Kidney (tissue), 14 donors: Measurements from ENCODE around the gene GOLGA7B. TPM values are rescaled to one million over a fixed set of nuclear protein-coding genes. Genes with fewer than 3 reads are reported as not detected.

Experiments
- DNase-seq, 5 donors: peaks; one replicate each; pipeline ENCODE4 v3.0.0-alpha.2; 2013 to 2020
- FAIRE-seq: peaks from 2 replicates; lab custom pipeline; 2012; peaks lifted over from hg19 to GRCh38; lab: Jason Lieb, UNC
- H3K27ac ChIP-seq, 2 donors: one replicate each; pipeline ENCODE4 v1.7.0; 2013; ENCODE audit warnings: low read depth in 2 of 2, low read length in 2 of 2, inconsistent platforms in 1 of 2
- H3K27me3 ChIP-seq: one replicate; pipeline ENCODE4 v1.7.1; 2013; ENCODE audit warnings: low read length, inconsistent platforms; ENCODE audit not compliant: control insufficient read depth, insufficient read depth
- H3K36me3 ChIP-seq, 3 donors: one replicate each; pipeline versions ENCODE4 v1.7.0 to v1.7.1; 2013; ENCODE audit warnings: low read length in 3 of 3, control low read depth in 1 of 3, inconsistent platforms in 1 of 3; ENCODE audit not compliant: insufficient read depth in 3 of 3, control insufficient read depth in 2 of 3
- H3K4me1 ChIP-seq, 3 donors: one replicate each; pipeline versions ENCODE4 v1.7.0 to v1.7.1; 2013; ENCODE audit warnings: low read length in 3 of 3, inconsistent platforms in 1 of 3, low read depth in 1 of 3; ENCODE audit not compliant: control insufficient read depth in 2 of 3, insufficient read depth in 2 of 3
- H3K4me3 ChIP-seq, 3 donors: one replicate each; pipeline versions ENCODE4 v1.7.0 to v1.8.1; 2013; ENCODE audit warnings: low read length in 3 of 3, control low read depth in 1 of 3, inconsistent platforms in 1 of 3
- H3K9ac ChIP-seq, 3 donors: one replicate each; pipeline versions ENCODE4 v1.7.0 to v1.7.1; 2013; ENCODE audit warnings: low read length in 3 of 3, control low read depth in 1 of 3, inconsistent platforms in 1 of 3
- H3K9me3 ChIP-seq, 3 donors: one replicate each; pipeline versions ENCODE4 v1.7.0 to v1.7.1; 2013; ENCODE audit warnings: low read length in 3 of 3, control low read depth in 1 of 3, inconsistent platforms in 1 of 3; ENCODE audit not compliant: control insufficient read depth in 2 of 3, insufficient read depth in 1 of 3
- intact Hi-C: fragments of 100-400 bp; cut with DNase I; formaldehyde crosslinking; loops from one replicate; pipeline ENCODE4 v1.11.1; 2022
- polyA plus RNA-seq: library from polyadenylated mRNA; stranded (reverse); fragments of 350-450 nt; fragmentation: Illumina TruSeq; extraction: RNeasy Lipid Tissue Mini Kit (QIAGEN cat#74804); gene quantifications from one replicate; pipeline ENCODE4 v1.2.3, GENCODE V29; 2014; ENCODE audit warnings: low read depth, low replicate concordance; ENCODE audit not compliant: insufficient read depth
- total RNA-seq: library from RNA; stranded (reverse); fragmentation: NEBNext Ultra II Directional; extraction: Animal tissue kit (Norgen Biotek cat#: 25700); gene quantifications from one replicate; pipeline ENCODE4 v1.2.1, GENCODE V29; 2021
- TF ChIP-seq, protein P1 (sequence below): IDR thresholded peaks from 3 replicates; pipeline ENCODE4 v1.5.1; 2012; ENCODE audit warnings: mild to moderate bottlenecking, moderate library complexity, borderline replicate concordance; ENCODE audit not compliant: insufficient read depth; ENCODE audit errors: extremely low read depth
- donor health status: control.
- donor health status: control.
- donor health status: control.
- donor health status: control.
- donor health status: control.
- donor health status: DM: yes; HTN: yes; CAD: no.
- donor health status: Normal renal cell carcinoma (clear cell type).

Gene GOLGA7B
- total and polyA plus RNA-seq, 2 donors from 2014 or later, result 0.50 TPM; not detected in 1

DNA sequence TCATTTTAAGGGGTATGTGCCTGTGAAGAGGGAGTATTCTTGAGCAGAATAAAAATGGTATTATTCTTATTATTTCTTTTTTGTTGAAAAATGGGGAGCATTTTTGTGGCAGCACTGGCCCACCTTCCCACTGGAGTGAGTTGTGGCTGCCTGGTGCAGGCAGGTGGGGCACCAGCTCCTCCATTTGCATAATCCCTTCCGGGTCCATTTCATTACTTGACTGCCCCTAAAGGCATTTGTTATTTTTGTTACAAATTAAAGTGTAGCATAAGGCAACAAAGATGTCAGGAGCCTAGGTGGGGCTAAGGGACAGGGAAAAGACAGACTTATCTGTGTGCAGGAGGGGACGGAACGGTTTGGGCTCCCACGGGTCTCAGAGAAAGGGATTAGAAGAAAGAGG, 26.8 kb downstream of the GOLGA7B start:
- FAIRE-seq, result no peak

DNA sequence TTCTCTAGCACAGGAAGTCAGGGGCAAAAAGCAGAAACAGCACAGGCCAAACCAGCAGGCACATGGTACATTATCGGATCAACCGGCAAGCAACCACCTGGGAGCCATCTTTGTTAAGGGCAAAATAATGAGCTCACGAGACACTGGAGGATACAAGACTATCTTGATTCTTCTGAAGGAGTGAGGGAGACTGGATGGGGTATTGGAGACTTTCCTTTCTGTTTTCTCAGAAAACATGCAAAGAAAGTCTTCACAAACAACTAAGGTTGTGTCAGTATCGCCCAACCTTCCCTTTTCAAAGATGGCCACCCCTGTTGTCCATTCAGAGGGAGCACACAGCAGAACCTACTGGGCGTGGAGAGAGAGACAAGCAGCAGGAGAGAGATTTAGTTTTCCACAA, 29.6 kb downstream of the GOLGA7B start:
- Histone ChIP-seq H3K27me3 (no peaks in the 10 kb centered on the region), H3K27ac (no peak overlapping the region), H3K4me1 (peaks cover 0 to 5% (median 0%) of the 10 kb centered on the region in 3 donors), H3K36me3 (no peaks in the 10 kb centered on the region), H3K4me3 (no peak overlapping the region), H3K9me3 (no peaks in the 10 kb centered on the region), H3K9ac (no peak overlapping the region)
- TF ChIP-seq, protein P1, sequence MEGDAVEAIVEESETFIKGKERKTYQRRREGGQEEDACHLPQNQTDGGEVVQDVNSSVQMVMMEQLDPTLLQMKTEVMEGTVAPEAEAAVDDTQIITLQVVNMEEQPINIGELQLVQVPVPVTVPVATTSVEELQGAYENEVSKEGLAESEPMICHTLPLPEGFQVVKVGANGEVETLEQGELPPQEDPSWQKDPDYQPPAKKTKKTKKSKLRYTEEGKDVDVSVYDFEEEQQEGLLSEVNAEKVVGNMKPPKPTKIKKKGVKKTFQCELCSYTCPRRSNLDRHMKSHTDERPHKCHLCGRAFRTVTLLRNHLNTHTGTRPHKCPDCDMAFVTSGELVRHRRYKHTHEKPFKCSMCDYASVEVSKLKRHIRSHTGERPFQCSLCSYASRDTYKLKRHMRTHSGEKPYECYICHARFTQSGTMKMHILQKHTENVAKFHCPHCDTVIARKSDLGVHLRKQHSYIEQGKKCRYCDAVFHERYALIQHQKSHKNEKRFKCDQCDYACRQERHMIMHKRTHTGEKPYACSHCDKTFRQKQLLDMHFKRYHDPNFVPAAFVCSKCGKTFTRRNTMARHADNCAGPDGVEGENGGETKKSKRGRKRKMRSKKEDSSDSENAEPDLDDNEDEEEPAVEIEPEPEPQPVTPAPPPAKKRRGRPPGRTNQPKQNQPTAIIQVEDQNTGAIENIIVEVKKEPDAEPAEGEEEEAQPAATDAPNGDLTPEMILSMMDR, result no peak
- no peak for DNase-seq
- intact Hi-C loops, result no loop called here
- no peak for FAIRE-seq

More for the DNA sequence above, 26.8 kb downstream of the GOLGA7B start:
- Histone ChIP-seq H3K4me3 (no peak overlapping the region), H3K27ac (no peak overlapping the region), H3K27me3 (no peaks in the 10 kb centered on the region), H3K9ac (no peak overlapping the region), H3K4me1 (no peaks in the 10 kb centered on the region), H3K9me3 (no peaks in the 10 kb centered on the region), H3K36me3 (no peaks in the 10 kb centered on the region)
- intact Hi-C loops, result no loop called here
- TF ChIP-seq, protein P1, result no peak
- DNase-seq, result no peak

DNA sequence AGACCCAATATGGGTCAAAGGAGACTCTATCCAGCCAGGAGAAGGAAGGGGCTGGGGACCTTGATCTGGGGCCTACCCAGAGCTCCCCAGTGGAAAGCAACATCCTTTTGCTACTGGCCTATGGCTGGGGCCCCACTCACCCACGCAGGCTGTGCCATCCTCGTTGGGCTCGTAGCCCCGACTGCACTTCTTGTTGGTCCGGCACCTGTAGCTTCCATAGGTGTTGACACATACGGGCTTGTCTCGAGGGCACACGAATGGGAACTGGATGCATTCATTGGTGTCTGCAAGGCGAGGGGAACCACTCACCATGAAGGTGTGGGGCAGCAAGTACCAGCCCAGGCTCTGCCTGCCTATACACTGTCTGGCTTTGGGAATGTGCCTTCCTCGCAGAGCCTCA, 30.5 kb downstream of the GOLGA7B start:
- no peak for FAIRE-seq

More for the DNA sequence above, 30.5 kb downstream of the GOLGA7B start:
- Histone ChIP-seq H3K9me3 (no peaks in the 10 kb centered on the region), H3K27ac (no peak overlapping the region), H3K4me1 (peaks cover 0 to 5% (median 0%) of the 10 kb centered on the region in 3 donors), H3K9ac (no peak overlapping the region), H3K36me3 (no peaks in the 10 kb centered on the region), H3K27me3 (no peaks in the 10 kb centered on the region), H3K4me3 (no peak overlapping the region)
- DNase-seq, result no peak
- TF ChIP-seq, protein P1, result no peak
- intact Hi-C loops, result no loop called here
